Fibroblast of pulmonary artery (primary cell): ENCODE data around the gene FCN1.
"Not testable (repeated sequence)": the region's sequence is repeated elsewhere in the genome, so short reads cannot be mapped to it uniquely, and the experiment has no call there.

Source experiments
- DNase-seq: peaks from one replicate; pipeline ENCODE4 v3.0.0-alpha.2; 2010; ENCODE audit warnings: low read depth
- H3K4me3 ChIP-seq: replicated peaks from 2 replicates; pipeline ENCODE4 v1.5.1; 2011; ENCODE audit warnings: low read depth, mild to moderate bottlenecking, control low read depth, low read length, moderate library complexity
- CTCF ChIP-seq: IDR thresholded peaks from 2 replicates; pipeline ENCODE4 v1.5.1; 2011; ENCODE audit warnings: mild to moderate bottlenecking, control low read depth, low read length, inconsistent platforms; ENCODE audit errors: missing control alignments

Gene FCN1

GRCh38 chr9:134858051-134858841, 59.5 kb downstream of the FCN1 start:
- peak; percentile 24 for DNase-seq
- no peak overlapping the region for H3K4me3 ChIP-seq
- TF ChIP-seq CTCF = no peak

GRCh38 chr9:134857451-134857850, 60.3 kb downstream of the FCN1 start:
- not testable (repeated sequence) for DNase-seq

GRCh38 chr9:134855900-134856377, 61.8 kb downstream of the FCN1 start:
- H3K4me3 ChIP-seq = no peak overlapping the region
- no peak for TF ChIP-seq CTCF
- DNase-seq = no peak

More at GRCh38 chr9:134857451-134857850, 60.3 kb downstream of the FCN1 start:
- not testable (repeated sequence) for H3K4me3 ChIP-seq
